Measurements from ENCODE around the gene DNAJC1. TPM values are rescaled to one million over a fixed set of nuclear protein-coding genes. Genes with fewer than 3 reads are reported as not detected.

The DNAJC1 gene
- total RNA-seq, 1 experiment from 2014 or later, result 12.9 TPM

GRCh38 chr10:21814866-21815265, 188.7 kb downstream of the DNAJC1 start:
- Histone ChIP-seq H3K9me3 (ENCODE audit: control insufficient read depth, insufficient read depth, low read depth, low read length) (no peaks in the 10 kb centered on the region), H3K4me3 (ENCODE audit: low read depth in 2 of 2, low read length in 2 of 2) (no peak overlapping the region), H3K27ac (ENCODE audit: low read length) (no peak overlapping the region), H3K36me3 (ENCODE audit: control insufficient read depth, insufficient read depth, low read length) (no peaks in the 10 kb centered on the region), H3K4me1 (ENCODE audit: control insufficient read depth, insufficient read depth, low read length) (no peaks in the 10 kb centered on the region), H3K27me3 (ENCODE audit: control insufficient read depth, insufficient read depth, low read length) (no peaks in the 10 kb centered on the region)
- in situ Hi-C loops (cut with HindIII; ENCODE audit: low pct_unique_long_range_greater_than_20kb, low sequenced_read_pairs), result no loop called here
- POLR2A ChIA-PET, result no interaction called here
- DNase-seq (ENCODE audit: low read depth, low spot score) (no peak), ATAC-seq (no peak)
- CTCF ChIA-PET, result no interaction called here
- BruUV-seq (replicated peaks), result no TSS peak
- intact Hi-C loops (cut with micrococcal nuclease; ENCODE audit: unreplicated experiment), result no loop called here
- TF ChIP-seq TCF7L2 (IDR thresholded peaks at IDR 0.05; ENCODE audit: low read depth, low read length) (no peak), REST (IDR thresholded peaks at IDR 0.05; ENCODE audit: insufficient read depth in 1 of 2, low read depth in 2 of 2, low read length in 1 of 2) (no peak), CTCF (IDR thresholded peaks at IDR 0.05) (no peak), POLR2AphosphoS5 (IDR thresholded peaks at IDR 0.05; ENCODE audit: low read depth, low read length) (no peak), SIN3A (IDR thresholded peaks at IDR 0.05; ENCODE audit: borderline replicate concordance, insufficient read depth, low read depth, low read length) (no peak)

- DNase-seq (ENCODE audit: low read depth, low spot score) (no peak), ATAC-seq (no peak)
- intact Hi-C loops (cut with micrococcal nuclease; ENCODE audit: unreplicated experiment), result no loop called here
- no peak overlapping the region for H3K4me3 ChIP-seq (ENCODE audit: low read depth in 2 of 2, low read length in 2 of 2)
- in situ Hi-C loops (cut with HindIII; ENCODE audit: low pct_unique_long_range_greater_than_20kb, low sequenced_read_pairs), result no loop called here
- H3K9me3 ChIP-seq (ENCODE audit: control insufficient read depth, insufficient read depth, low read depth, low read length), result no peaks in the 10 kb centered on the region
- H3K36me3 ChIP-seq (ENCODE audit: control insufficient read depth, insufficient read depth, low read length), result no peaks in the 10 kb centered on the region
- no TSS peak for BruUV-seq (replicated peaks)
- no peak overlapping the region for H3K27ac ChIP-seq (ENCODE audit: low read length)
- ChIA-PET POLR2A (no interaction called here), CTCF (no interaction called here)
- TF ChIP-seq TCF7L2 (IDR thresholded peaks at IDR 0.05; ENCODE audit: low read depth, low read length) (no peak), REST (IDR thresholded peaks at IDR 0.05; ENCODE audit: insufficient read depth in 1 of 2, low read depth in 2 of 2, low read length in 1 of 2) (no peak), POLR2AphosphoS5 (IDR thresholded peaks at IDR 0.05; ENCODE audit: low read depth, low read length) (no peak), SIN3A (IDR thresholded peaks at IDR 0.05; ENCODE audit: borderline replicate concordance, insufficient read depth, low read depth, low read length) (no peak), CTCF (IDR thresholded peaks at IDR 0.05) (no peak)
- no peaks in the 10 kb centered on the region for H3K27me3 ChIP-seq (ENCODE audit: control insufficient read depth, insufficient read depth, low read length)
- no peaks in the 10 kb centered on the region for H3K4me1 ChIP-seq (ENCODE audit: control insufficient read depth, insufficient read depth, low read length)
Observed at GRCh38 chr10:21813946-21814345, 189.6 kb downstream of the DNAJC1 start.

Data from Panc1 (cell line).